Neural progenitor cell (in vitro differentiated cells): ENCODE results near the gene FBXW2. TPM values are rescaled to one million over a fixed set of nuclear protein-coding genes. Genes with fewer than 3 reads are reported as not detected.
A peak's percentile ranks its signal among the peaks of the same experiment; 100 is the strongest.

Experiments used
- DNase-seq: peaks from one replicate; pipeline ENCODE4 v3.0.0-alpha.2; 2016; ENCODE audit warnings: low spot score
- H2AFZ ChIP-seq: fragments of 200-600 bp; sonication (generic); replicated peaks from 2 replicates; pipeline ENCODE4 v1.6.1; 2016; ENCODE audit warnings: antibody characterized with exemption
- H3F3A ChIP-seq: fragments of 200-600 bp; sonication (generic); 2 replicates; pipeline ENCODE4 v1.6.1; 2016; ENCODE audit warnings: antibody characterized with exemption, low read depth
- H3K27ac ChIP-seq: fragments of 200-600 bp; sonication (generic); 2 replicates; pipeline ENCODE4 v1.5.1; 2016; ENCODE audit warnings: mild to moderate bottlenecking
- H3K27me3 ChIP-seq: fragments of 200-600 bp; sonication (generic); 2 replicates; pipeline ENCODE4 v1.6.1; 2016; ENCODE audit warnings: mild to moderate bottlenecking, moderate library complexity
- H3K36me3 ChIP-seq: fragments of 200-600 bp; sonication (generic); 2 replicates; pipeline ENCODE4 v1.5.1; 2016
- H3K4me1 ChIP-seq: fragments of 200-600 bp; sonication (generic); 2 replicates; pipeline ENCODE4 v1.6.1; 2016; ENCODE audit warnings: mixed run types
- H3K4me2 ChIP-seq: fragments of 200-600 bp; sonication (generic); 2 replicates; pipeline ENCODE4 v1.6.1; 2016
- H3K4me3 ChIP-seq: fragments of 200-600 bp; sonication (generic); 2 replicates; pipeline ENCODE4 v1.5.1; 2016
- H3K79me2 ChIP-seq: fragments of 200-600 bp; sonication (generic); 2 replicates; pipeline ENCODE4 v1.6.1; 2016; ENCODE audit warnings: low read depth
- H3K9ac ChIP-seq: fragments of 200-600 bp; sonication (generic); 2 replicates; pipeline ENCODE4 v1.6.1; 2016
- H3K9me3 ChIP-seq: fragments of 200-600 bp; sonication (generic); 2 replicates; pipeline ENCODE4 v1.5.1; 2016; ENCODE audit warnings: low read depth
- H4K20me1 ChIP-seq: fragments of 200-600 bp; sonication (generic); 2 replicates; pipeline ENCODE4 v1.6.1; 2016; ENCODE audit warnings: low read depth
- H3K27ac Mint-ChIP-seq: 3 replicates; pipeline ENCODE4 v1.8.0; 2021; ENCODE audit warnings: mixed read lengths
- H3K27me3 Mint-ChIP-seq: 2 replicates; pipeline ENCODE4 v1.8.0; 2022; ENCODE audit warnings: low read depth, mild to moderate bottlenecking, inconsistent platforms, moderate library complexity, mixed read lengths; ENCODE audit not compliant: insufficient read depth
- H3K36me3 Mint-ChIP-seq: 3 replicates; pipeline ENCODE4 v1.8.0; 2021; ENCODE audit warnings: mixed read lengths
- H3K4me1 Mint-ChIP-seq: 3 replicates; pipeline ENCODE4 v1.8.0; 2021; ENCODE audit warnings: mixed read lengths
- H3K4me3 Mint-ChIP-seq: 3 replicates; pipeline ENCODE4 v1.8.0; 2021; ENCODE audit warnings: mild to moderate bottlenecking, moderate library complexity, mixed read lengths
- H3K9me3 Mint-ChIP-seq: 3 replicates; pipeline ENCODE4 v1.8.0; 2020; ENCODE audit warnings: mixed read lengths
- CTCF ChIP-seq: fragments of 200-600 bp; sonication (generic); IDR thresholded peaks from 2 replicates; pipeline ENCODE4 v1.5.1; 2017; ENCODE audit warnings: antibody characterized with exemption, mild to moderate bottlenecking
- EZH2 ChIP-seq: fragments of 200-600 bp; sonication (generic); IDR thresholded peaks from 2 replicates; pipeline ENCODE4 v1.6.1; 2017; ENCODE audit warnings: antibody characterized with exemption, mild to moderate bottlenecking, moderate library complexity
- EZH2phosphoT487 ChIP-seq: fragments of 200-600 bp; sonication (generic); IDR thresholded peaks from 2 replicates; pipeline ENCODE4 v1.6.1; 2017; ENCODE audit warnings: antibody characterized with exemption
- total RNA-seq: library from RNA; depleted of rRNA; stranded (reverse); fragments of >200 nt; gene quantifications from 2 replicates; pipeline ENCODE4 v1.2.3, GENCODE V29; 2015; ENCODE audit warnings: low replicate concordance

The FBXW2 gene
- total RNA-seq, 1 donor from 2014 or later, result 32.7 TPM

DNA sequence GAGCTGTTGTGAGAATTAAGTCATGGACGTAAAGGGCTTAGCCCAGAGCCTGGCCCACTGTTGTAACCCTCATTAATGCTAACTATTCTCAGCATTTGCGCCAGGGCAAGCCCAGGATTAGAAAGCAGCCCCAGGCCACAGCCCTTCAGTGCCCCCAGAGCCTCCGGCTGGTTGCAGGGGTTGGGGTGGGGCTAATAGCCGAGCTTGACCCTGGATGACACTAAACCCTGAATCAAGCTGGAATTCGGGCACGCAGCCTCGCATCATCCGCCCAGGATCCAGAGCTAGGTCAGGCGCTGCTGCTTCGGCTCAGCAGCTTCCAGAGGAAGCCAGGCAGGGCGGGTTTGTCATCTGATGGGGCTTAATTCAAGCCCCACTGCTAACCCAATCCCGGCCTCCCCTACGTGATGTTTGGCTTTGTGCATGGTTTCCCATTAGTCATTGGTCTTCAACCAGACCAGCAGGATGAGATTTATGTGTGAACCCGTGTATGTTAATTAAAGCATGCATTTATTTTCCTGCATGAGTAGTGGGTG, 77.8 kb downstream of the FBXW2 start:
- Mint-ChIP-seq H3K4me3 (peak overlapping the region; percentile 90), H3K9me3 (no peaks in the 10 kb centered on the region), H3K36me3 (no peaks in the 10 kb centered on the region), H3K27ac (peak overlapping the region; percentile 80), H3K4me1 (peaks cover 48% of the 10 kb centered on the region), H3K27me3 (peaks cover 9% of the 10 kb centered on the region)
- TF ChIP-seq CTCF (no peak), EZH2phosphoT487 (no peak), EZH2 (no peak)
- Histone ChIP-seq H3K9ac (no peak overlapping the region), H3K36me3 (no peaks in the 10 kb centered on the region), H3K27ac (no peak overlapping the region), H3K27me3 (peaks cover 17% of the 10 kb centered on the region), H3K4me1 (peaks cover 23% of the 10 kb centered on the region), H3K4me3 (peak overlapping the region; percentile 71), H3K4me2 (peak overlapping the region; percentile 99), H3K9me3 (no peaks in the 10 kb centered on the region), H3K79me2 (peaks cover 21% of the 10 kb centered on the region), H3F3A (peaks cover 16% of the 10 kb centered on the region), H4K20me1 (peaks cover 4% of the 10 kb centered on the region), H2AFZ (no peak overlapping the region)
- DNase-seq, result peak; percentile 79

DNA sequence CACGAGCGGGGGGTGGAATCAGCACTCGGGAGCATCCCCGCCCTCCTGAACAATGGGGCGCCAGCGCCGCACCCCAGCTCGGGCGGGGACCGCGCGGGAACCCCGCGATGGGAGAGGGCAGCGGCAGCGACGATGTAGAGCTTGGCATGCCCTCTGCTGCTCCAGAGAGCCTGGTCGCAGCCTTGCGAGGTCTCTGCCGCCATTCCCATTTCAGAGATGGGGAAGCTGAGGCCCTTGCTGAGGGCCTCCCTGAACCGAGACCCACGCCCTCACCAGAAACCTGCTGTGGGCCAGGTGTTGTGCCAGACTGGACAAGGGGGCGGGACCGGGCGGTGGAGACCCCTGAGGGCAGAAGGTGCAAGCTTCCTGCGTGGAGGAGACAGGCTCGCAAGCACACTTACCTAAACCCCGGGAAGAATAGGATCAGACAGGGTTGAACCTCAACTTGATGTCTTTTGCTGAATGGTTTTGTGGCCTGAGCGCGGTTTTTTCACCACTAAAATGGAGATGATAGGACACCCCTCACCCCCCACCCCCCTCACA, 78.3 kb downstream of the FBXW2 start:
- H2AFZ ChIP-seq, result peak overlapping the region; percentile 96
- H3F3A ChIP-seq, result peaks cover 16% of the 10 kb centered on the region
- Mint-ChIP-seq H3K36me3 (no peaks in the 10 kb centered on the region), H3K9me3 (no peaks in the 10 kb centered on the region), H3K4me1 (peaks cover 50% of the 10 kb centered on the region), H3K27ac (peak overlapping the region; percentile 80), H3K4me3 (peak overlapping the region; percentile 90), H3K27me3 (peaks cover 9% of the 10 kb centered on the region)
- H3K36me3 ChIP-seq, result no peaks in the 10 kb centered on the region
- H4K20me1 ChIP-seq, result peaks cover 4% of the 10 kb centered on the region
- H3K27me3 ChIP-seq, result peaks cover 17% of the 10 kb centered on the region
- TF ChIP-seq EZH2phosphoT487 (no peak), CTCF (no peak), EZH2 (no peak)
- peak overlapping the region; percentile 99 for H3K4me2 ChIP-seq
- H3K9me3 ChIP-seq, result no peaks in the 10 kb centered on the region
- peak overlapping the region; percentile 71 for H3K4me3 ChIP-seq
- peaks cover 25% of the 10 kb centered on the region for H3K4me1 ChIP-seq
- no peak overlapping the region for H3K27ac ChIP-seq
- peak overlapping the region; percentile 84 for H3K9ac ChIP-seq
- peaks cover 21% of the 10 kb centered on the region for H3K79me2 ChIP-seq
- no peak for DNase-seq

DNA sequence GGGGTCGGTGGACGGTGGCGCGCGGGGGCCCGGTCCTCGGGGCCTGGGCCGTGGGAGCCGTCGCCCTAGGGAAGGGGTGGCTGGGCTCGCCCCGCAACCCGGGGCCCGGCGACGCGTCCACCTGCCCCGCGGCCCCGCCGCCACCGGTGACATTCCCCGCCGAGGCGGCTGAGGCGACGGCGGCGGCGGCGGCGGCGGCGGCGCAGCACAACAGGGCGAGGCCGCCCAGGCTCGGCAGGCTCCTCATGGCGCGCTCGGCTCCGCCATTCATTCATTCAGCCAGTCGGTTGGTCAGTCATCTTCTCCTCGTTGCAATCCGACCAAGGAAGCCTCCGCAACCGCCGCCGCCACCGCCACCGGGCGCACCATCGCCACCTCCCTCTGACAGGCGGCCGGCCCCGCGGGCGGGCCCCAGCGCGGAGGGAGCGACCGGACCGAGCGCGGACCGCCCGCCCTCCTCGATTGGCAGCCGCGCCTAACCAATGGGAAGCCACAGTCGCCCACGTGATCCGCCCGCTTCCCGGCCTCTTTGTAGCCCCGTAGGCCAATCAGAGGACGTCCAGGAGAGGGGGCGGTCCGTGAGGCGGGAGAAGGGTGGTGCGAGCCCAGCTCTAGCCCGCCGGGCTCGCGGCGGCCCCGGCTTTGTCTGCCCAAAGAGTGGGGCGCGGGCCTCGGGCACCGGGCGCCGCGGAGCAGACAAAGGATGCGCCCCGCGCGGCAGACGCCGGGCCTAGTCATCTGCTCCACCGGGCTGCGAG, 78.9 kb downstream of the FBXW2 start, which contains the start of gene MEGF9:
Gene MEGF9, minus strand, starts transcription at position 383 of the 758 bp plus-strand sequence. Its CDS starts 112 bp downstream, at position 271.
- TF ChIP-seq EZH2phosphoT487, result no peak
- TF ChIP-seq CTCF, result no peak
- TF ChIP-seq EZH2, result no peak
- Mint-ChIP-seq H3K4me1 (peaks cover 50% of the 10 kb centered on the region), H3K27me3 (peaks cover 8% of the 10 kb centered on the region), H3K27ac (peak within 1 kb of the TSS; percentile 80), H3K36me3 (no peaks in the 10 kb centered on the region), H3K4me3 (peak within 1 kb of the TSS; percentile 94), H3K9me3 (no peaks in the 10 kb centered on the region)
- no peaks in the 10 kb centered on the region for H3K9me3 ChIP-seq
- peak within 1 kb of the TSS; percentile 99 for H3K4me2 ChIP-seq
- H3K36me3 ChIP-seq, result no peaks in the 10 kb centered on the region
- peaks cover 4% of the 10 kb centered on the region for H4K20me1 ChIP-seq
- H3K4me1 ChIP-seq, result peaks cover 25% of the 10 kb centered on the region
- peaks cover 17% of the 10 kb centered on the region for H3K27me3 ChIP-seq
- H2AFZ ChIP-seq, result peak within 1 kb of the TSS; percentile 96
- peaks cover 21% of the 10 kb centered on the region for H3K79me2 ChIP-seq
- no peak within 1 kb of the TSS for H3K27ac ChIP-seq
- peaks cover 16% of the 10 kb centered on the region for H3F3A ChIP-seq
- H3K9ac ChIP-seq, result peak within 1 kb of the TSS; percentile 84
- peak; percentile 99 for DNase-seq
- H3K4me3 ChIP-seq, result peak within 1 kb of the TSS; percentile 71
